GM21737 (cell line): ENCODE results near the gene CLTB.
"Not testable (repeated sequence)": the region's sequence is repeated elsewhere in the genome, so short reads cannot be mapped to it uniquely, and the experiment has no call there.

Experiments
- ATAC-seq: cut with Tn5 transposase; IDR thresholded peaks from one replicate; pipeline ENCODE4 v1.9.1; 2021; ENCODE audit warnings: mild to moderate bottlenecking, moderate library complexity; ENCODE audit not compliant: unreplicated experiment

Gene CLTB, protein sequence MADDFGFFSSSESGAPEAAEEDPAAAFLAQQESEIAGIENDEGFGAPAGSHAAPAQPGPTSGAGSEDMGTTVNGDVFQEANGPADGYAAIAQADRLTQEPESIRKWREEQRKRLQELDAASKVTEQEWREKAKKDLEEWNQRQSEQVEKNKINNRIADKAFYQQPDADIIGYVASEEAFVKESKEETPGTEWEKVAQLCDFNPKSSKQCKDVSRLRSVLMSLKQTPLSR

DNA sequence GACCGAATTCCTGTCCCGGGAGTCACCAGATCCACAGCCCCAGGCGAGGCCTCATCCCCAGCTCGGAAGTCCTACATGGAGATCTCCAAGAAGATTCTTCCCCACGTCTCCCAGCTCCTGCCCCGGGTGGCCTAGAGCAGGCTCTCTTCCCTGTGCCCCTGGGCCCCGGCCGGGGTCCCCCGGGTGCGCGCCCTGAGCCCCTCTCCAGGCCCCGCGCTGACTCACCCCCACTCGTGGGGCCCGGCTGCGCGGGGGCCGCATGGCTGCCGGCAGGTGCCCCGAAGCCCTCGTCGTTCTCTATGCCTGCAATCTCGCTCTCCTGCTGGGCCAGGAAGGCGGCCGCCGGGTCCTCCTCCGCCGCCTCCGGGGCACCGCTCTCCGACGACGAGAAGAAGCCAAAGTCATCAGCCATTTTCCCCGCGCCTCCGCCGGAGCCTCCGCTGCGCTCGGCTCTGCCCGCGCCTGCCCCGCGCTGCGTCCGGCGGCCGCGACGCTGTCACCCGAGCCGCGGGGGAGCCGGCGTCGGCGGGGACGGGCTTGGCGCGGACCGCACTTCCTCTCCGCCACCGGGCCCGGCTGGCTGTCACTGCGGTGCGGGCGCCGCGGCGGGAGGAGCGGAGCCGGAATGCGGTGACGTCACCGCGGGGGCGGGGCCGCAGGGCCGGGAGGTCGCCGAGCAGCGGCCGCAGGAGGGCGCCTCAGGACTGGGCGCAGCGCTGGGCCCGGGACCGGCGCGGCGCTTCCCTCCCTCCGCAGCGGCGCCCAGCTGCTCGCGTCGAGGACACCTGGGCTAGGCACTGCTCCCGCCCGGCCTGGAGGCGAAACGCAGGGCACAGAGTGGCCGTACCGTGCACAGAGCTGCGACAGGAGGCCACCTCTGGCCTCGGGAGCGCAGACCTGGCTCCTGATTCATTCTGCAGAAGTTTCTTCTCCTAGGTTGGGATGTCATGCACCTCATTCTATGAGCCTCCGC is at the start of gene CLTB:
Gene CLTB, minus strand, starts transcription at position 588 of the 973 bp plus-strand sequence. Its CDS starts 176 bp downstream, at position 412.
- ATAC-seq: peak; percentile 95

DNA sequence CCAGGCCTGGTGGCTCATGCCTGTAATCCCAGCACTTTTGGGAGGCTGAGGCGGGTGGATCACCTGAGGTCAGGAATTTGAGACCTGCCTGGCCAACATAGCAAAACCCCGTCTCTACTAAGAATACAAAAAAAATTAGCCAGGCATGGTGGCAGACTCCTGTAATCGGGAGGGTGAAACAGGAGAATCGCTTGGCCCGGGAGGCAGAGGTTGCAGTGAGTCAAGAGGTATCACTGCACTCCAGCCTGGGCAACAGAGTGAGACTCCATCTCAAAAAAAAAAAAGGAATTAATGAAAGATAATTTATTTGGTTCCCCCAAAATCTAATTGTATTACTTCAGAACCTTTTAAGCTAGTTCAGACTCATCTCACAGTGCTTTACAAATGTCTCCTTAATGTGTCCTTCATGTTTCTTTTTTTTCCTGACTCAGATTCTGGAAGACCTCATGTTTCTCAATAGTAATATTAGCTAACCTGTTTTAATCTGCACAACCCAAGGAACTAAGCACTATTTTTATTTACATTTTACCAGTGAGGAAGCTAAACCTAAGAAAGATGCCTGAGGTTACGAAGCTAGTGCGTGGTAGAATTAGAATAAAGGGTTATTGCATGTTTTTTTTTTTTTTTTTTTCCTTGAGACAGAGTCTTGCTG is 46.9 kb upstream of the CLTB start:
- ATAC-seq: no peak

DNA sequence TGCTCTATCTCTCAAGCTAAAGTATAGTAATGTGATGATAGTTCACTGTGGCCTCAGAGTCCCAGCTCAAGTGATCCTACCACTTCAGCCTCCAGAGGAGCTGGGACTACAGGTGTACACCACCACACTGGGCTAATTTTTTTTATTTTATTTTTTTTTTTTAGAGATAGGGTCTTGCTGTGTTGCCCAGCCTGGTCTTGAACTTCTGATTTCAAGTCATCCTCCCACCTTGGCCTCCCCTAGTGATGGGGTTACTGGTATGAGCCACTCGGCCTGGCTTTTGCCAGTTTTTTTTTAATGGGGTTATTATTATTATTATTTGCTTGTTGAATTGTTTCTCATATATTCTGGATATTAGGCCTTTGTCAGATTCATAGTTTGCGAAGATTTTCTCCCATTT is 45.0 kb upstream of the CLTB start:
- no peak for ATAC-seq

DNA sequence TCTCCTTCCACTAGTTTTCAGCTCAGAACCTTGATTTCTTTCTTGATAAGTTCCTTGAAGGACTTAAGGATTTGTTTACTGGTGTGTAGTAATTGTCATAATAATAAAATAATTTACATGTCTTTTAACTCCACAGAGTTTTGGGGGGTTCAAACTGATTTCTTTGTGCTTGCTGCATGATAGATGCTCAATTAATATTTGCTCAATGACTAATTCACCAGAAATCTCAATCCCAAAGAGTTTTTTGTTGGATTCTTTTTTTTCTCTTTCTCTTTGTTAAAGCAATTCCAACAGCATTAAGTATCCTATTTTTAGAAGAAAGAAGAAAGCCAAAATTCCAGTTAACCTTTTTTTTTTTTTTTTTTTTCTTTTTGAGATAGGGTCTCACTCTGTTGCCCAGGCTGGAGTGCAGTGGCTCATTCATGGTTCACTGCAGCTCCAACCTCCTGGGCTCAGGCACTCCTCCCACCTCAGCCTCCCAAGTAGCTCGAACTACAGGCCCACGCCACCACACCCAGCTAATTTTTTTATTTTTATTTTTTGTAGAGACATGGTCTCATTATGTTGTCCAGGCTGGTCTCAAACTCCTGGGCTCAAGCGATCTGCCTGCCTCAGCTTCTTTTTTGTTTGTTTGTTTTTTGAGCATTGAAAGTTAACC is 42.7 kb upstream of the CLTB start:
- ATAC-seq: no peak

DNA sequence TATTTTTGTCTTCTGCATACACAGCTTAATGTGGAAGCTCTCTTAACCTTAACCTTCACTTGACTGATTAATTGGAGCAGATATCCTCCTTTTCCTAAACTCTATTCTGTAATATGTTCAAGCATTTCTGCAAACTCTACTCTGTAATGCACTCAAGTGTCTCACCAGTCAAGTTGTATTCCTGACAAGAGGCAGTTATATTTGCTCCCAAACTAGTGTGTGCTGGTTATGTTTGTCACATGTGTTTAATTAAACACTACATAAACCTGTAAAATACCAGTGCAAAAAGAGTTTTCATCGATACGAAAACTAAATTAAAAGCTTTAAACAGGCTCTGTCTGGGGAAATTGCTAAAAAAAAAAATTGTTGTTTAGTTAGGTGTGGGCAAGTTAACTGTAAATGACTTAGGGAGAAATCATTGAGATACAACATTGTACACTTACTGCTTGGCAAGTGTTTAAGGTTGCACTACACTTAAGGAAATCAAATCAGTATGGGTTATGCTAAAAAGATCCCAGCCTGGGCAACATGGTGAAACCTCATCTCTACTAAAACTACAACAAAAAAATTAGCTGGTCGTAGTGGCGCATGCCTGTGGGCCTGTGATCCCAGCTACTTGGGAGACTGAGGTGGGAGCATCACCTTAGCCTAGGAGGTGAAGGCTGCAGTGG is 38.5 kb upstream of the CLTB start:
- ATAC-seq: no peak

DNA sequence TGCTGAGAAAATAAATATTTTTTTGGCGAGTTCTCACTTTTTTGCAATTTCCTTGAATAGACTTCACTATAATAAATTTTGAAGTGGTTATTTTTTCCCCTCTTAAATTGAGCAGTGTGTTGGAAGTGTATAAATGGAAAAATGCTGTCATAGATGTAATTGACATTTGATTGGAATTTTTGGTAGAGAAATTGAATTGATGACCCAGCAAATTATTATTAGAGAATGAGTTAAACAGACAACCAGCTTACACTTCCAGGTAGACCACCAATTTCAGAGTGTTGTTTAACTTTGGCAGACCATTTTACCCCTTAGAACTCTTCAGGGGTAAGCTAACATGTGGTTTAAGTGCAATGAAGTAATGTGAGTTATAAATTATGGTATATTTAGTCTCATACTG is 33.7 kb upstream of the CLTB start:
- ATAC-seq: no peak

DNA sequence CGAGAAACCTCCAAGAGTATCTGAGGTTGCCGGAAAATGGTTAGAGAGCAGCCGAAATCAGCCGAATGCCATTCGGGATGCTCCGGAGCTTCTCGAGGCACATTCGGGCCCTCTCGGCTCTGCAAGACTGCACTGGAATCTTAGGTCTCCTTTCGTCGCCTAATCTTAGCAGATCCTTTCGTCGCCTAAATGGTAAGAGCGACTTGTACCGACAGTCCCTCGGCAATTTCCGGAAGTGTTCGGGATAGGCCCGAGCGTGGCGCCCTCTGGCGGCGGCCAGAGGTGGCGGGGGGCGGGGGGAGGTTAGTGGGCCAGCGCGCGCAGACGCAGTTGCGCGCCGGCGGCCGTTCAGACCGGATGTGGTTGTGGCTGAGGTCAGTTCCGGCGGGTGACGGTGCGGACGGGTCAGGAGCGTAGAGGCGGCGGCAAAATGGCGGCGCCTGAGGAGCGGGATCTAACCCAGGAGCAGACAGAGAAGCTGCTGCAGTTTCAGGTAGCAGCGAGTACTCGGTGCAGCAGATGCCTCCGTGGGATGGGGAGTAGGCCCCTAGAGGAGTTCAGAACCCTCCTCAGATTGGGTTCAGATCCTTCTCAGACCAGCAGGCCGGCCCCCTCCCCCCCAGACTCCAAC is 31.8 kb upstream of the CLTB start, which contains the start of gene FAF2:
Gene FAF2, plus strand, starts transcription at position 408 of the 631 bp plus-strand sequence. Its CDS starts 23 bp downstream, at position 431.
- ATAC-seq: peak; percentile 92

DNA sequence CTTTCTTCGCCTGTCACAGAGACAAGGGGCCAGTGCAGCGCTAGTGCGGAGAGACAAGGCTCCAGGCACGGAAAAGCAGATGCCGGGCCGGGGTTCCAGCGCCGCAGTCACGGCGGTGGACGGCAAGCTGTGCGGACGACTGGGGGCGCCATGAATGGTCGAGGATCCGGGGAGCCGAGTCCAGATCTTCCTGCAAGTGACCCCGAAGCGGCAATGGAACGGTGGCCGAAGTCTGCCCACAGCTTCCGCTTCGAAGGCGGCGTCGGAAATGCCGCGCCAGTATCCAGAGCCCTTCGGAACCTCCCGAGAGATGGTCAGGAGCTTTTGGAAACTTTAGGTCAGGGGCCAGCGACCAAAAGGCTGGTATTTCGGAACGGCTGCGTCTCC is 31.2 kb upstream of the CLTB start:
- no peak for ATAC-seq

DNA sequence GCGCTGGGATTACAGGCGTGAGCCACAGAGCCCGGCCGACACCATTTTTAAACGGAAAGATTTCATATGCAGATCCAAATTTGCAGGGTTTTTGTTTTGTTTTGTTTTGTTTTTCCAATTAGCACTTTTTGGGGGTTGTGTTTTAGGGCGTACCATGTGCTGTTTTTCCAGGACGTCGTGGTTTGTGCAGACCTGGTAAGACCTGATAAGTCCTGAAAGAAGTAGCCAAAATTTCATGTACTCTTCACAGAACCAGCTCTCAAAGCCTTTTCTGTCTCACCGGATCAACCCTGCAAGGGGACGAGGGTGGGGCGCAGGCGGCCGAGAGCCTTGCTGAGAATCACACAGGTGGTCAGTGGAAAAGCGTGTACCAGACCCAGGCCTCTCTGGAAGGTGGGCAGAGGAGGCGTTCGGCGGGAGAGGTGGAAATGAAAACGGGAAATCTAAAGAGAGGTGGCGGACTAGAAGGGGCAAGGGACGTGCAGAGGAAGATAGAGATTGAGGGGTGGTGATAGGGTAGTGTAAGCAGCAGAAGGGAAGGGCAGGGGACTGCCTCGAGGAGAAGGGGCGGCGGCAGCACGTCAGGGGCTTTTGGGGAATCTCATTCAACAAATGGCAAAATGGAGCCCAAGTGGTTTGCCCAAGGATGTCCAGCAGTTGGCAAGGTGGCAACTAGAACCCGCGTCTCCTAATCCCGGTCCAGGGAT is 30.7 kb upstream of the CLTB start:
- ATAC-seq: no peak

DNA sequence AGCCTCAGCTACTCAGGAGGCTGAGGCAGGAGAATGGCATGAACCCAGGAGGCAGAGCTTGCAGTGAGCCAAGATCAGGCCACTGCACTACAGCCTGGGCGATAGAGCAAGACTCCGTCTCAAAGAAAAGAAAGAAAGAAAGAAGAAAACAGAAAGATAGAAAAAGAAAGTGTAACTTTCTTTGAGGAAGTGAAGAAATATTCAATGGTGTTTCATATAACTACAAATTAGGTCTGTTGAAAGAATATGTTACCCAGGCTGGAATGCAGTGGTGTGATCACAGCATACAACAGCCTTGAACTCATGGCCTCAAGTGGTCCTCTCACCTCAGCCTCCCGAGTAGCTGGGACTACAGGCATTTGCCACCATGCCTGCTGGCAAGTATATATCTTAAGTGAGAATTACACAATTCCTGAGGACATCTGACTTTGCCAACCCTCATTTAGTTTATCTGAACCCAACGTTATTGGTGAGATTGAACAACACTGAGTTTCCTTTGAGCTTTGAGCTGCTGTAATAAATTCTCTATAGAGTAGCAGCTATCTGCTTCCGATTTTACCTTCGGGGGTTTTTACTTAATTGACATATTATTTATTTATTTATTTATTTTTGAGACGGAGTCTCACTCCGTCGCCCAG is 29.8 kb upstream of the CLTB start:
- no peak for ATAC-seq

DNA sequence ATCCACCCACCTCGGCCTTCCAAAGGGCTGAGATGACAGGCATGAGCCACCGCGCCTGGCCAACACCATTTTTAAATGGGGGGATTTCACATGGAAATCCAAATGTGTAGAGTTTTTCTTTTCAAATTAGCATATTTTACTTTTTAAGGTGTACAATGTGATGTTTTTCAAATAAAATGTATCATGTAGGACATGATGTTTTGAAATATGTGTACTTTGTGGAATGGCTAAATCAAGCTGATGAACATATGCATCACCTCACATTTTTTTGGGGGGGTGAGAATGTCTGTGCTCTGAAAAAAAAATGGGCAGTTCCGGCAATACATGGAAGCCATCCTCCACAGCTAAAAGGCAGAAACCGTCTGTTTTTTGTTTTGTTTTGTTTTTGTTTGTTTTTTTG is 28.4 kb upstream of the CLTB start:
- ATAC-seq: no peak

DNA sequence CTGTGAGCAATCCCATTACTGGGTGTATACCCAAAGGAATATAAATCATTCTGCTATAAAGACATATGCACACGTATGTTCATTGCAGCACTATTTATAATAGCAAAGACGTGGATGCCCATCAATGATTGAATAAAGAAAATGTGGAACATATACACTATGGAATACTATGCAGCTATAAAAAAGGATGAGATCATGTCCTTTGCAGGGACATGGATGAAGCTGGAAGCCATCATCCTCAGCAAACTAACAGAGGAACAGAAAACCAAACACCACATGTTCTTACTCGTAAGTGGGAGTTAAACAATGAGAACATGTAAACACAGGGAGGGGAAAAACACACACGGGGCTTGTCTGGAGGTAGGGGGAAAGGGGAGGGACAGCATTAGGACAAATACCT is 26.6 kb upstream of the CLTB start:
- not testable (repeated sequence) for ATAC-seq

DNA sequence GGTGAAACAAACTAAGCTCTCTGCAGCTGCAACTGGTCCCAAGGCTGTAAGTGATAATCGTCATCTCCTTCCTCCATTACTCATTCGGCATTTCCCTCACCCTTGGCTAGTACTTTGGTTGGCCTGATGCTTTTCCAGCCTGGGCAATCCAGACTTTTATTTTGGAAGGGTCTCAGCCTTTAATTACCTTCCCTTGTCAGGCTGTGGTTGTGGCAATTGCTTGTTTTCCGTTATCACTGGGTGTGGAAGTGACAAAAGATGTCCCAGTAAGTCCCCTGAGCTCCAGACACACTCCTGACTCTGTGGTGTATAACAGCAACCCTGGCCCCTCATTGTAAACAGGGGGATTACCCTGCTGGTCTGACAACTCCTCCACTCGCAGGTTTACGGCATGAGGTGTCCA is 25.6 kb upstream of the CLTB start:
- no peak for ATAC-seq

DNA sequence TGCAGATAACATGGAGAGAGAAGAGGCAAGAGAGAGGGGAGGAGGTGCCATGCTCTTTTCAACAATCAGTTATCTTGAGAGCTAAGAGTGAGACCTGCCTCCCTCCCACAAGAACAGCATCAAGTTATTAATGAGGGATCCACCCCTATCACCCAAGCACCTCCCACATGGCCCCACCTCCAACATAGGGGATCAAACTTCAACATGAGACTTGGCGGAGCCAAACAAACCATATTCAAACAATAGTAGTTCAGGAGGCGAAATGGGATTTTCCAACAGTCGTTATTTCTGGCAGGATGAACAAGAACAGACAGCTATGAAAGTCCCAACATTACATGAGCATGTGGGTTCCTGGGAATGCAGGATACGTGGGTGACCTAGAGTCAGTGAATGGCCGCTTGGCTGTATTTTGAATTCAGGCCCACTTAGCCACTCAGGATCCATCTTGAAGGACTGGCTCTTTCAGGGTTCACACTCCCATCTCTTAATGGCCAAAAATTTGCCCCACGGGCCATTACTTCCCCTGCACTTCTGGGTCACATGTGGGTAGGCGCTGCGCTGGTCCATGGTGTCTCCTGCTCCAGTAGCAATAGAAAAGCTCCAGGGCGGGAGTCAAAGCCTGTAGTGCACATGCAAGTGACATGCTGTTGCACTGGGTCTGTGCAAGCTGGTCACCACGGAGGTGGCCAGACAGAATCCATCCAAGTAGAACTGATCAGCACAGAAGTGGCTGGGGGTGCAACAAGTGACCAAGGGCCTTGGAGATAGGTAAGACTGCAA is 24.8 kb upstream of the CLTB start:
- ATAC-seq: no peak

DNA sequence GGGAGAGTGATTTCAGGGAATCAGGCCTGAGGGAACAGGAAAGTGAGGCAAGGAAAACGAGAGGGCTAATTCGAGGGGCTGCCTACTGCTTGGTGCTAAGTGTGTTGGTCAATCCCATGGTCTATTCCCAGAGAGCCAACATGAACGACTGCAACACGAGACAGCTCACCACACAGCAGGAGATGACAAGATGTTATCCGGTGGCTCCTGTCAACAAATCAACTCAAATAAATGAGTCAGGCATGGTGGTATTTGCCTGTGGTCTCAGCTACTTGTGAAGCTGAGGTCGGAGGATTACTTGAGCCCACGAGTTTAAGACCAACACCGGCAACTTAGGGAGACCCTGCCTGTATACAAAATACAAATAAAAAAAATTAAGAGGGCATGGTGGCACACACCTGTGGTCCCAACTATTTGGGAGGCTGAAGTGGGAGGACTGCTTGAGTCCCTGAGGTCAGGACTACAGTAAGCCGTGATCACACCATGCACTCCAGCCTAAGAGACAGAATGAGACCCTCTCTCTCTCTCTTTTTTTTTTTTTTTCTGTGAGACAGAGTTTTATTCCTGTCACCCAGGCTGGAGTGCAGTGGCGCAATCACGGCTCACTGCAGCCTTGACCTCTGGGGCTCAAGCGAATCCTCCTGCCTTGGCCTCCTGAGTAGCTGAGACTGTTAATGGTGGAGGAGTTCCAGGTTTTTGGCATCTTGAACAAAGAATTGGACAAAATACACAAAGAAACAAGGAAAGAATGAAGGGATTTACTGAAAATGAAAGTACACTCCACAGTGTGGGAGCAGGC is 22.8 kb upstream of the CLTB start:
- ATAC-seq: no peak

DNA sequence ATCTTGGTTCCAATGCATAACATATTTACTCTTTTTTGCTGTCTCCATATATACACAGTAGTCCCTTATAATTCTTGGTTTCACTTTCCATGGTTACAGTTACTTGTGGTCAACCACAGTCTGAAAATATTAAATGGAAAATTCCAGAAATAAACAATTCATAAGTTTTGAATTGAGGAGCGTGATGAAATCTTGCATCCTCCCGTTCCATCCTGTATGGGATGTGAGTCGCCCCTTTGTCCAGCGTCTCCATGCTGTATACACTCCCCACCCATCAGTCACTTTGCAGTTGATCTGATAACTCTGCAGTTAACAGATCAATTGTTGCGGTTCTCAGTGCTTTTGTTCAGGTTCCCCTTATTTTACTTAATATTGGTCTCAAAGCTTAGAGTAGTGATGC is 20.3 kb upstream of the CLTB start:
- no peak for ATAC-seq

DNA sequence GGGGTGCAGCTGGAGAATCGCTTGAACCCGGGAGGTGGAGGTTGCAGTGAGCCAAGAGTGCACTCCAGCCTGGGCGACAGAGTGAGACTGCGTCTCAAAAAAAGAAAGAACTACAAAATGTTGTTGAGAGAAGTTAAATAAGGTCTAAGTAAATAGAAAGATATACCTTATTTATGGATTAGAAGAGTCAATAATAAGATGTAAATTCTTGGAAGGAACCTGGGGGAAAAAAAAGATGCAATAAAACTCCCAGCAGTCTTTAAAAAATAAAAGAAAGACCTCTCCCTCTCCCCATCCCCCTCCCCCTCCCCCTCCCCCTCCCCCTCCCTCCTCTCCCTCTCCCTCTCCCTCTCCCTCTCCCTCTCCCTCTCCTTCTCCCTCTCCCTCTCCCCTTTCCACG is 16.4 kb upstream of the CLTB start:
- ATAC-seq: no peak
